HUDEP-2 (cell line): ENCODE measurements around the gene NLRP12.
A peak's percentile ranks its signal among the peaks of the same experiment; 100 is the strongest.
"Not testable (repeated sequence)": the region's sequence is repeated elsewhere in the genome, so short reads cannot be mapped to it uniquely, and the experiment has no call there.

Experiments
- DNase-seq, 76 experiments: peaks; one replicate each; lab custom pipeline; 2025; ENCODE audit not compliant: unreplicated experiment in 76 of 76; lab: John Stamatoyannopoulos, UW

Gene NLRP12

DNA sequence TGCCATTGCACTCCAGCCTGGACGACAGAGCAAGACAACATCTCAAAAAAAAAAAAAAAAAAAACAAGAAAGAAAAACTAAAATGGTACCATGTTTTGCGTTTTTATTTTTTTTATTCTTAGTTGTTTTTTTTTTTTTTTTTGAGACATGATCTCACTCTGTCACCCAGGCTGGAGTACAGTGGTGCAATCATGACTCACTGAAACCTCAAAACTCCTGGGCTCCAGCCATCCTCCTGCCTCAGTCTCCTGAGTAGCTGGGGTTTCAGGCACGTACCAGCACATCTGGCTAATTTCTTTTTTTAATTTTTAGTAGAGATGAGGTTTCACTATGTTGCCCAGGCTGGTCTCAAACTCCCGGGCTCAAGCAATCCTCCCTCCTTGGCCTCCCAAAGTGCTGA lies 16.8 kb upstream of the NLRP12 start:
- DNase-seq: not testable (repeated sequence)

DNA sequence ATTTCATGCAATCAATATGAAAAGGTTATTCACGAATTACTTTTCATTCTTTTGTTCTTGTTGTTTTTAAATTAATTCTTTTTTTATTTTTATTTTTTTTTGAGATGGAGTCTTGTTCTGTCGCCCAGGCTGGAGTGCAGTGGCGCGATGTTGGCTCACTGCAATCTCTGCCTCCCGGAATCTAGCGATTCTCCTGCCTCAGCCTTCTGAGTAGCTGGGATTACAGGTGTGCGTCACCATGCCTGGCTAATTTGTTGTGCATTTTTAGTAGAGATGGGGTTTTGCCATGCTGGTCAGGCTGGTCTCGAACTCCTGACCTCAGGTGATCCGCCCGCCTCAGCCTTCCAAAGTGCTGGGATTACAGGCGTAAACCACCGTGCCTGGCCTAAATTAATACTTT lies 16.1 kb upstream of the NLRP12 start:
- DNase-seq: not testable (repeated sequence)

- DNase-seq: not testable (repeated sequence)
Measured at GRCh38 chr19:53838446-53838845, 14.3 kb upstream of the NLRP12 start.

DNA sequence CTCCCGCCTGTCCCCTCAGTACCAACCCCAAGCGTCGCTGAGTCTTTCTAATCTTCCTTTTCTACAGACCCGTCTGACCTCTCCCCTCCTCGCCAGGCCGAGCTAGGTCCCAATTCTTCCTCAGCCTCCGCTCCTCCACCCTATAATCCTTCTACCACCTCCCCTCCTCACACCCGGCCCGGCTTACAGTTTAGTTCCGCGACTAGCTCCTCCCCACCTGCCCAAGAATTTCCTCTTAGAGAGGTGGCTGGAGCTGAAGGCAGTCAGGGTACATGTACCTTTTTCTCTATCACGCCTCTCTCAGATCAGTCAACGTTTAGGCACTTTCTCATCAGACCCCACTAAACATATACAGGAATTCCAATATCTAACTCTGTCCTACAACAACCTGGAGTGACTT lies 8.7 kb upstream of the NLRP12 start:
- DNase-seq: not testable (repeated sequence)

DNA sequence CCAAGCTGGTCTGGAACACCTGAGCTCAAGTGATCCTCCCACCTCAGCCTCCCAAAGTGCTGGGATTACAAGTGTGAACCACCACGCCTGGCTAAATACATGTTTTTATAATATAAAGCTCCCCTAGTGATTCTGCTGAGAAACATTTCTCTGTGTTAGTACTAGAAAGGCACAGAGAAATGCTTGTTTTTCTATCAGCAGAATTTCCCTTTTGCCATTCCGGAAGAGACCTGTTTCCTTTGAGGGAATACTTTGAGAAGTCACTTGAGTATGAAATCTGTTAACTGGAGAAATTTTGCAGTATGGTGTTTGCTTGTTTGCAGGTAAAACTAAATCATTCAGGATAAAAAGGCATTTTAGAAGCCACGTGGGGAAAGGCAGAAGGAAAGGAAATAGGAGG lies 4.4 kb upstream of the NLRP12 start:
- no peak for DNase-seq

DNA sequence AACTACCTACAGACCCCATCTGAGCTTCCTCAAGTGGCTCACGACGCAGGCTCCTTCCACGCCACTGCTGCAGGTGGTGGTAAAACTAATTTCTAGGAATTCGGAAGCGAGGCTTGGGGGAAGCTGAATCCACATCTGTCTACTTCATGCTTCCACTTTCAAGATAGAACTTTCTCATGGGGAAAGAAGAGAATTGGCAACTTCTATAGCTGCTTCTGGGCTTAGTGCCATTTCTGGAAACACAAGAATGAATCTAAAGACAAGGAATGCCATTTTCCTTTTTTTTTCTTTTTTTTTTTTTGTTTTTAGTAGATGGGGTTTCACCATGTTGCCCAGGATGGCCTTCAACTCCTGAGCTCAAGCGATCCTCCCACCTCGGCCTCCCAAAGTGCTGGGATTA lies 2.8 kb upstream of the NLRP12 start:
- DNase-seq: no peak

DNA sequence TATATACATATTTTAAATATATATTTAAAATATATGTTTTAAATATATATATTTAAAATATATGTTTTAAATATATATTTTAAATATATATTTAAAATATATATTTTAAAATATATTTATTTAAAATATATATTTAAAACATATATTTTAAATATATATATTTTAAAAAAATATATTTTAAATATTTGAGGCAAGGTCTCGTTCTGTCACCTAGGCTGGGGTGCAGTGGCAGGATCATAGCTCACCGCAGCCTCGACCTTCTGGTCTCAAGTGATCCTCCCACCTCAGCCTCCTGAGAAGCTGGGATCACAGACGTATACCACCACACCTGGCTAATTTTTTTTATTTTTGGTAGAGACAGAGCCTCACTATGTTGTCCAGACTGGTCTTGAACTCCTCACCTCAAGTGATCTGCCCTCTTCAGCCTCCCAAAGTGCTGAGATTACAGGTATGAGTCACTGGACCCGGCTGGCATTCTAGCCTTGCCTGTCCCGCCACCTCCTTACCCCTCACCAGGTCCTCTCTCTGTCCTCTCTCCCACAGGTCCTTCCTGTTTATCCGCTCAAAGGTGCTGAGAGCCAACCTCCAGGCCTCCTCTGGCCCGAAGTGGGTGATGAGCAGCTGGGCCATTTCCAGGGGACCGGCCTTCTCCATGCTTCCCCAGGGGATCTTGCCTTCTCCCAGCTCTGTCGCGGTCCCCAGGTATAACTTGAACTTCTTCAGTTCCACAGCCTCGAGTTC lies 564 bp downstream of the NLRP12 start:
- DNase-seq: no peak

- no peak for DNase-seq
Measured at GRCh38 chr19:53819861-53820260, 4.3 kb downstream of the NLRP12 start.

DNA sequence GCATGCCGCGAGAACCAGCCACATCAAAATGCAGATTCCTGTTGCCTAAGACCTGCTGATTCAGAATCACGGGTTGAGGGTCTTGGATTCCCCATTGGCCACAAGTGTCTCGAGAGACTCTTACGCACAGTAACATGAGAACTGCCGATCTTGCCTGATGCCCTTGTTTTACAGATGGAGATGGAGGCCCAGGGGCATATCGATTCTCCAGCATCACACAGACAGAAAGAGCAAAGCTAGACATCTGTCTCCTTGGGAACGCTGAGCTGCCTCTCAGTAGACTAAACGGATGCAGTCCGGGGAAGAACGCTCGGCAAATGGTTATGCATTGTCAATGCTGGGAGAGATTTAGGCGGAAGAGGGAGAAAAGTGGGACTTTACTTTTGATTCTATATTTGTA lies 5.4 kb downstream of the NLRP12 start:
- DNase-seq: no peak

- no peak for DNase-seq
Measured at GRCh38 chr19:53813996-53814395, 10.1 kb downstream of the NLRP12 start.

DNA sequence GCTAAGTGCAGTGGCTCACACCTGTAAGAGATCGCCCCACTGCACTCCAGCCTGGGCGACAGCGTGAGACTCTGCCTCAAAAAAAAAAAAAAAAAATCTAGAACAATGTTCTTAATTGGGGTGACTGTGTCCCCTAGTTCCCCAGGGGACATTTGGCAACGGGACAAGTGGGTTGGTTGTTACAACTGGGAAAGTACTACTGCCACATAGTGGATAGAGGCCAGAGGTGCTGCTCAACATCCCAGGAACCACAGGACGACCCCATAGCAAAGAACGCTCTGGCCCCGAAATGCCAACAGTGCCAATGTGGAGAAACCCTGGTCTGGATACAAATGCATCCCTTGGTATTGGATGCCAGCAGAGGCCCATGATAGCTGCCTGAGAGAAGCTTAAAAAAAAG lies 11.8 kb downstream of the NLRP12 start:
- DNase-seq: no peak

GRCh38 chr19:53810891-53811290 lies 13.2 kb downstream of the NLRP12 start:
- no peak for DNase-seq

GRCh38 chr19:53810187-53810546 lies 13.9 kb downstream of the NLRP12 start:
- no peak for DNase-seq

- peak in 1 of 76 experiments; percentile 12 for DNase-seq
Measured at GRCh38 chr19:53809518-53810186, 14.5 kb downstream of the NLRP12 start.

GRCh38 chr19:53808710-53809125 lies 15.4 kb downstream of the NLRP12 start:
- peak in 9 of 76 experiments; percentile 5 to 40 (median 20) for DNase-seq

DNA sequence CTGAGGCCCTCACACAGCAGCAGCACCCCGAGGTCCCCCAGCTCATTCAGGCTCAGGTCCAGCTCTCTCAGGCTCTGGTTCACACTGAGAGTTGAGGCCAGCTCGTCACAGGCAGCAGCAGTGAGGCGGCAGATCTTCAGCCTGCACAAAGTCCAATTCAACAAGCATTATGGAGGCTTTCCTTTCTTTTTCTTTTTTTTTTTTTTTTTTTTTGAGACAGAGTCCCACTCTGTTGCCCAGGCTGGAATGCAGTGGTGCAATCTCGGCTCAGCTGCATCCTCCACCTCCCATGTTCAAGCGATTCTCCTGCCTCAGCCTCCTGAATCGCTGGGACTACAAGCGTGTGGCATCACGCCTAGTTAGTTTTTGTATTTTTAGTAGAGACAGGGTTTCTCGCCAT lies 22.9 kb downstream of the NLRP12 start:
- DNase-seq: no peak

DNA sequence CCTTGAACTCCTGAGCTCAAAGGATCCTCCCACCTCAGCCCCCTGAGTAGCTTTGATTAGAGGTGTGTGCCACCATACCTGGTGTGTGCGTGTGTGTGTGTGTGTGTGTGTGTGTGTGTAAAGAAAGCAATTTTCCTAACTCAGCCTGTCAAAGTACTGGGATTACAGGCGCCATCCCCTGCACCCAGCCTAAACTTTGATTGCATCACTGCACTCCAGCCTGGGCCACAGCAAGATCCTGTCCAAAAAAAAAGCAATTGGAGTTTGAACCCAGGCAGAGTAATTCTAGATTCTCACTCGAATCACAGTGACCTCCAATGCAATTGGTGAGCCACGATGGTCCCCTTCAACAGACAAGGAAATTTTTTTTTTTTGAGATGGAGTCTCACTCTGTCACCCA lies 29.1 kb downstream of the NLRP12 start:
- no peak for DNase-seq

DNA sequence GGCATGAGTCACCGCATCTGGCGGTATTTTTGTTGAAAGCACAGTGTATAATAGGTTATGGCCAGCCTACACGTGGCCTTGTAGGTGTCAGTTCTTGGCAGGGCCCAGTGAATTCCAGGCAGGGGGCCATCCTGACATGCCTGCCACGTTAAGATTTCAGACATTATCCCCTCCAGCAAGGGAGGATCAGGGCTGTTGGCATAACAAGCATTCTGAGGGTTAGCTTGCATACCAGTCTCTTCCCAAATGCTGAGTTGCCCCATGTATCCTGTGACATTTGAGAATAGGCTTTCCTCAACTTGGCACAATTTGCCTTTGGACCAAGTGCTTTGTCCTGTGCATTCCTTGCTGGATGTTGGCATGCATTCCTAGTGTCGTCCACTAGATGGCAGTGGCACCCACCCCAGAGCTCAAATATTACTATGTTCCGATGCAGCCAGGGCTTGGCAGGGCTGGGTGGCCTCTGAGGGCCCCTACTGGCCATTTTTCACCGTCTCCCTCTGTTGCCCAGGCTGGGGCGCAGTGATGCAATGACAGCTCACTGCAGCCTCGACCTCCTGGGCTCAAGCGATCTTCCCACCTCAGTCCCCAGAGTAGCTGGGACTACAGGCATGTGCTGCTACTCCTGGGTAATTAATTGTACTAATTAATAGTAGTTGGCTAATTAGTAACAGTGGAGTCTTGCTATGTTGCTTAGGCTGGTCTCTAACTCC lies 31.2 kb downstream of the NLRP12 start:
- DNase-seq: peak in 73 of 76 experiments; percentile 9 to 85 (median 65)

DNA sequence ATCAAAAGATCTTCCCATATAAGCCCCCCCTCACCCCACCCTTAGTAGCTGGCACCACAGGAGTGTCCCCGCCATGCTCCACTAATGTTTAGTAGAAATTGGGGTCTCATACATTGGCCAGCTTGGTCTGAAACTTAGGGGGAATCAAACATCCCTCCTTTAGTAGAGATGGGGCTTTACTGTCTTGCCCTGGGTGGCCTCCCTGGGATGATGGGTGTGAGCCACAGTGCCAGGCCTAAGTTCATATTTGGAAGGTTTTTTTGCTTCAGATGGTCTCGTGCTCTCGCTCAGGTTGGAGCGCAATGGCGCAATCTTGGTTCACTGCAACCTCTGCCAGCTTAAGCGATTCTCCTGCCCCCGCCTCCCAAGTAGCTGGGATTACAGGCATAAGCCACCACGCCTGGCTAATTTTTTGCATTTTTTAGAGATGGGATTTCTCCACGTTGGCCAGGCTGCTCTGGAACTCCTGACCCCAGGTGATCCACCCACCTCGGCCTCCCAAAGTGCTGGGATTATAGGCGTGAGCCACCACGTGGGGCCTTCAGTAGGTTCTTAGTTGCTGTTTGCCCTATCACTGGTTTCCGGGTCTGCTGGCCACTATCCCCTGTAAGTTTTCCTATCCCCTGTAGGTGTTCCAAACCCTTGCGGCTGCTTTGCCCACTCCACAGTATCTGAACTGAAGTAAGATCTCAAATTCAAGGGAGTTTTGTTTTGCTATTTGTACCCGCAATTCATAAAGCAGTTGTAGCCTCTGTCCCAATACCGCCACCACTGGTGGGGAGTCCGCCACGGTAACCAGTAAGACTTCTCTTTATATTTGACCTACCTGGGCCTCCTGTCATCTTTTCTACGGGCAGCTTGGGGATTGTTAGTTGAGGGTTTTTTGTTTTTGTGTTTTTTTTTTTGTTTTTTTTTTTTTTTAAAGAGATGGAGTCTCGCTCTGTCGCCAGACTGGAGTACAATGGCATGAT lies 34.1 kb downstream of the NLRP12 start:
- no peak for DNase-seq

DNA sequence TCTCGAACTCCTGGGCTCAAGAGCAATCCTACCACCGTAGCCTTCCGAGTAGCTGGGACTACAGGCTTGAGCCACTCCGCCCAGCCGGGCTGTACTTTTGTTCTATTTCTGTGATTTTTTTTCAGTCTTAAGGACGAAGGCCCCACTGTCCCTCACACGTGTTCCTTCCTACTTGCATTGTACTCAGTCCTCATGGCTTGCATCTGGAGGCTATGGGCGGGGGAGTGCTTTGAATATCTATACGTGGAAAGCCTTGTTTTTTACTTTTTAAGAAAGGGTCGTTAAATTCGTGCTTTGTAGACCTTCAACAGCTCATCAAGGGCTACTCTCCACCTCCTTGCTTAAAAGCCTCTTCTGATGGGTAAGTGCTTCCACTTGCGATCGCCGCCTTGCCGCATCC lies 36.8 kb downstream of the NLRP12 start:
- DNase-seq: no peak

GRCh38 chr19:53786744-53787143 lies 37.4 kb downstream of the NLRP12 start:
- DNase-seq: no peak
